Esophagus mucosa (tissue), 1 donor: ENCODE data around the gene OVCA2. TPM values are rescaled to one million over a fixed set of nuclear protein-coding genes. Genes with fewer than 3 reads are reported as not detected.

Experiments
- ATAC-seq: fragments of 200-7000 bp; cut with Tn5 transposase; one replicate; pipeline ENCODE4 v1.9.1; 2020
- total RNA-seq: library from RNA; stranded (reverse); gene quantifications from one replicate; pipeline ENCODE4 v1.2.4, GENCODE V29; 2023
- donor health status: DM: yes; HTN: yes; CAD: no.

OVCA2 gene
- total RNA-seq, 1 donor from 2014 or later, result 32.3 TPM

GRCh38 chr17:2034806-2035540, 6.8 kb upstream of the OVCA2 start:
- no peak for ATAC-seq

GRCh38 chr17:2035541-2036488, 6.0 kb upstream of the OVCA2 start:
- ATAC-seq, result no peak

DNA sequence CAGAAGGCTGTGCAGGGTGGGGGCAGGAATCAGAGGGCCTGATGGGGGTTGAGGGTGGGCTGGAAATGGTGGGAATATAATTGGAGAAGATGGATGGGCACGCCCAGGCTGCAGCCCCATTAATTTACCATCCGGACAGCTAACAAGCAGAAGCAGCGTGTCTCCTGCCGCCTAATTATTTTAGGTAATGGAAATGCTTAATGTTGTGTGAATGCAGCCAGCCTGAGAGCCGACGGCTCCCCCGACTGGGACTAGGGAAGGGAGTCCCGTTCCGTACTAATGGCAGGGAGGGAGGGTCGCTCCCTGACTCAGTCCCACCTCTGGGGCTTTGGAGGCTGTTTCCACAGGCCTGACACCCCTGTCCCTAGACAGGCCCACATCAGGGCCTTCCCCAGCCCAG, 4.7 kb upstream of the OVCA2 start:
- ATAC-seq, result no peak

DNA sequence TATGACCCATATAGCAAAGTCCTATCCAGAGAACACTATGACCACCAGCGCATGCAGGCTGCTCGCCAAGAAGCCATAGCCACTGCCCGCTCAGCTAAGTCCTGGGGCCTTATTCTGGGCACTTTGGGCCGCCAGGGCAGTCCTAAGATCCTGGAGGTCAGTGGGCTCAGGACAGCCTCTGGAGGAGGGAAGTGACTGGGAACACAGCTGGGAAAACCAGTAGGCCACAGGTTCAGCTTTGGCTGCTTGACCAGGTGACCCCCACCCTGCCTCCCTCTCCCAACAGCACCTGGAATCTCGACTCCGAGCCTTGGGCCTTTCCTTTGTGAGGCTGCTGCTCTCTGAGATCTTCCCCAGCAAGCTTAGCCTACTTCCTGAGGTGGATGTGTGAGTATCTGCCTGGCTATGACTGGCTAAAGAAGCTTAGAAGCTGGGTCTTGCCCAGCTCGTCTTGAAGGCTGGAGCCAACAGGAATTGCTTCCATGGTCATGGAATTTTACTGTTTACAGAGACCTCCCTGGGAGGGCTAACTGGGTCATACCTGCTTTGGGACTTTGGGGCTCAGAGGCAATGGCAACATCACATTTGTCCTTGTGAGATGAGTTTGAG, 1.5 kb upstream of the OVCA2 start:
- no peak for ATAC-seq

DNA sequence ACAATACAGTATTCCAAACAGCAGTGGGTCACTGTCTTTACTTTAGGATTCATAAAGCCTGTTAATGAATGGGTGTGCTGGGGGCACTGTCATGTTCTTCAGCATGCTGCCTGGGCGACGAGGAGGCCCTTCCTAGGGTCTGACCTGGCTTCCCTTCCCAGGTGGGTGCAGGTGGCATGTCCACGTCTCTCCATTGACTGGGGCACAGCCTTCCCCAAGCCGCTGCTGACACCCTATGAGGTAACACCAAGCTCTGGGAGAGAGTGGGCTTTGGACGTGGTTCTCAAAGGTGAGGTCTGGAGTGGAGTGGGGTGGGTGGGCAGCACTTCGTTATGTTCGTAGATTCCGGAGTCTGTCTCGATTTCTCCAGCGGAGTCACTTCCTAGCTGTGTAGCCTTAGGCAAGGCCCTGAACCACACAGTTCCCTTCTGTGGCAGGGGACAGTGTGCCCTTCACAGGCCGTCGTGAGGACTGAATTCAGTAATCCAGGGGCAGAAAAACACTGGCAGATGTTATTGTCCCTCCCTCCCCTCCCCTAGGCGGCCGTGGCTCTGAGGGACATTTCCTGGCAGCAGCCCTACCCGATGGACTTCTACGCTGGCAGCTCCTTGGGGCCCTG, 771 bp upstream of the OVCA2 start:
- ATAC-seq, result peak; percentile 4

DNA sequence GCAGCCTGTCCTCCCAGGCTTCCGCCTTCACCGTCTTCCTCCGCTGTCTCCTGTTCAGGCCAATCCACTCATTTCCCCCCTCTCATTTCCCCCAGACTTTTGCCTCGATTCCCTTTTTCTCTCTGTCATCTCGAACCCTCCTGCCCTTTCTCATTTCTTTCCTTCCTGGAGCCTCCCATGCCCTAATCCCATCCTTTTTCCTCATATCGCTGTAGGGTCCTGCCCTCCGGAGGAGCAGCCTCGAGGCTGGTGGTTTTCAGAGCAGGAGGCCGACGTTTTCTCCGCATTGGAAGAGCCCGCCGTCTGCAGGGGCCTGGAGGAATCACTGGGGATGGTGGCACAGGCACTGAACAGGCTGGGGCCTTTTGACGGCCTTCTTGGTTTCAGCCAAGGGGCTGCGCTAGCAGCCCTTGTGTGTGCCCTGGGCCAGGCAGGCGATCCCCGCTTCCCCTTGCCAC, 597 bp downstream of the OVCA2 start:
- no peak for ATAC-seq

- ATAC-seq, result no peak
These were observed 1.1 kb downstream of the OVCA2 start for GRCh38 chr17:2042933-2043332.

- ATAC-seq, result peak; percentile 40
These were observed 2.0 kb downstream of the OVCA2 start for GRCh38 chr17:2043785-2044184.

DNA sequence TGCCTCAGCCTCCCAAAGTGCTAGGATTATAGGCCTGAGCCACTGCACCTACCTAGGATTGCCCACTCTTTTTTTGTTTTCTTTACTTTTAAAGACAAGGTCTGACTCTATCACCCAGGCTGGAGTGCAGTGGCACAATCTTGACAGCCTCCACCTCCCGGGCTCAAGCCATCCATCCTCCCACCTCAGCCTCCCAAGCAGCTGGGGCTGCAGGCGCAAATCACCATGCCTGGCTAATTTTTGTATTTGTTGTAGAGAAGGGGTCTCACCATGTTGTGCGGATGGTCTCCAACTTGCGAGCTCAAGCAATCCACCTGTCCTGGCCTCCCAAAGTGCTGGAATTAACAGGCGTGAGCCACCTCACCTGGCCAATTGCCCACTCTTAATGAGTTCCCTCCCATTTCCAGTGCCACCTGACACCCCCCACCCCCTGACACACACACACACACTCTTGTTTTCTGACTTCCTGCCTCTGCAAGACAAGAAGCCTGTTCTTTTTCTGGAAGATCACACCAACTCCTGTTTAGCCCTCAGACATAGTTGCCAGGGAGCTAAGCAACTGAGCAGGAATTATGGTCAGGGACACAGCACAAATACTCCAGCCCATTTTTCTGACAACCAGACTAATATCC, 2.6 kb downstream of the OVCA2 start:
- ATAC-seq, result no peak

DNA sequence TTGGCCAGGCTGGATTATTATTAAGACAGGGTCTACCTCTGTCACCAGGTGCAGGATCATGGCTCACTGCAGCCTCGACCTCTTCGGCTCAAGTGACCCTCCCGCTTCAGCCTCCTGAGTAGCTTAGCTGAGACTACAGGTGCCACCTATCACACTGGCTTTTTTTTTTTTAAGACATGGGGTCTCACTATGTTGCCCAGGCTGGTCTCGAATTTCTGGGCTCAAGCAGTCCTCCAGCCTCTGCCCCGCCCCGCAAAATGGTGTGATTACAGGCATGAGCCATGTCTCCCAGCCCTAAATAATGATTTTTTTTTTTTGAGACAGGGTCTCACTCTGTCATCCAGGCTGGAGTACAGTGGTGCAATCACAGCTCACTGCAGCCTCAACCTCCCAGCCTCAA, 5.8 kb downstream of the OVCA2 start:
- no peak for ATAC-seq

DNA sequence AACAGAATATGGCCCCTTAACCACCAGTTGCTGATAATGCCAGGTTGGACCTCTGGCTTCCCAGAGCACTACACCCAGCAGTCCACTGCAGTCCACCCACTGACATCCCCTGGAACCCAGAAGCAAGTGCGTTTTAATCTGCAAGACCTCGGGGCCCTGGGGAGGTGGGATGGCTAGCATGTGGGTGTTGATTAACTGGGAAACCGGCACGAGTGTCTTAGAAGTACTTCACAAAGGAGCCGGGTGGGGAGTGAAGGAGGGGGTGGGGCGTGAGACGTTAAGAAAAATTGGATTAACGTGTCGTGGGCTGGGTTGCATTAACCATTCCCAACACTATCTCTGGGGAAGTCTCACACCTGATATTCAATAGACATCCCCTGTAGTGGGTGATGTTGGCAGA, 7.0 kb downstream of the OVCA2 start:
- no peak for ATAC-seq

GRCh38 chr17:2049333-2050299, 7.8 kb downstream of the OVCA2 start:
- peak; percentile 57 for ATAC-seq

- peak; percentile 47 for ATAC-seq
These were observed 8.7 kb downstream of the OVCA2 start for GRCh38 chr17:2050300-2051060.

- no peak for ATAC-seq
These were observed 9.5 kb downstream of the OVCA2 start for GRCh38 chr17:2051061-2051932.

DNA sequence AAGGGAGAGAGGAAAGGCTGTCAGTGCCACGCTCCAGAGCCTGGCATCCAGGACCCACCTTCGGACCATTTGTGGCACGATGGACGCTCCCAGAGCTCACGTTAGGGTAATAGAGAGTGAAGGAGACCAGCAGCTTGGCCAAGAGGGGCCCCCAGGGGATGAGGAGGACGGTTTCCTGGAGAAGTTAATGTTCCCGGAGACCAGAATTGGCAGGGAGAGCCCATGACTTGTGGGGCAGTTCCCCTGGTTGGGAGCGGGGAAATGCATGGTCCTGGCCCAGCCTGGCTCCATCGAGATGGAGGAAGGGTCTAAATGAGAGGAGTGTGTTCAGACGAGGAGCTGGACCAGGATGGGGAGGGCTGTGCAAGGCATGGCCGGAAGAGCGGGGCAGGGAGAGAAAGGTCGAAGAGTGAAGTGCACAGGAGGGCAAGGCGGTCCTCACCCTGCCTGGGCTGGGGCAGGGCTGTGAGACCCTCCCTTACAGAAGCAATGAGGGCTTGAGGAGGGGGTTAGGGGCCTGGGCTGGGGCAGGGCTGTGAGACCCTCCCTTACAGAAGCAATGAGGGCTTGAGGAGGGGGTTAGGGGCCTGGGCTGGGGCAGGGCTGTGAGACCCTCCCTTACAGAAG, 10.2 kb downstream of the OVCA2 start:
- ATAC-seq, result no peak

- ATAC-seq, result peak; percentile 0
These were observed 11.8 kb downstream of the OVCA2 start for GRCh38 chr17:2053380-2054261.

DNA sequence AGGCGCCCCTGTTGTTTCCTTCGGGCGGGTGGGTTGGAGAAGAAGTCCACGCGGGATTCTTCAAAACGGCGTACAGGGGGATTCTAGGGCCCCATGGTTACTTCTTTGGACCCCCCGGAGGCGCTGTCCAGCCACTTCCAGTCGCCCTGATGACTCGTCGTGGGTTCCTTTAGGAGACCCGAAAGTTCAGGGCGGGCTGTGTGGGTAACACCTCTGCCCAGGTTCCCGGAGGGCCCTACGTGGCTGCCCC, 12.4 kb downstream of the OVCA2 start:
- no peak for ATAC-seq
